B cell (primary cell): ENCODE data around the gene CTBP2. TPM values are rescaled to one million over a fixed set of nuclear protein-coding genes. Genes with fewer than 3 reads are reported as not detected.

Source experiments
- ATAC-seq: fragments of 200-7000 bp; cut with Tn5 transposase; one replicate; pipeline ENCODE4 v1.10.0; 2021; ENCODE audit warnings: low read depth, mild to moderate bottlenecking, moderate number of reproducible peaks, moderate library complexity
- CTCF ChIA-PET: fragments of 350-600 bp; sonication (Branson Sonifier 250); formaldehyde crosslinking; loops from one replicate; lab custom pipeline; 2021; ENCODE audit warnings: antibody characterized with exemption, inconsistent platforms; lab: Charles Lee
- POLR2A ChIA-PET: fragments of 350-600 bp; sonication (Branson Sonifier 250); formaldehyde crosslinking; loops from one replicate; lab custom pipeline; 2021; ENCODE audit warnings: antibody characterized with exemption; lab: Charles Lee
- DNase-seq: peaks from one replicate; pipeline ENCODE4 v3.0.0; 2013
- H2AFZ ChIP-seq: 2 replicates; pipeline ENCODE4 v1.6.1; 2012; ENCODE audit warnings: mild to moderate bottlenecking, low read depth, low read length; ENCODE audit not compliant: insufficient read depth, poor library complexity, severe bottlenecking
- H3K27ac ChIP-seq, 2 donors: 1 replicate in 1 of 2; 2 replicates in 1 of 2; pipeline ENCODE4 v1.5.1; 2012 to 2013; ENCODE audit warnings: low read length in 2 of 2, mild to moderate bottlenecking in 2 of 2, moderate library complexity in 1 of 2
- H3K27me3 ChIP-seq, 4 experiments: fragments of 200-600 bp in 1 of 4; sonication (generic) in 1 of 4; replicated peaks in 1 of 4; 1 replicate in 2 of 4; 2 replicates in 2 of 4; pipeline versions ENCODE4 v1.6.1 to v1.7.0; 2013 to 2016; ENCODE audit warnings: low read length in 3 of 4, mild to moderate bottlenecking in 2 of 4, mixed read lengths in 1 of 4, moderate library complexity in 1 of 4; ENCODE audit not compliant: insufficient read depth in 4 of 4, control insufficient read depth in 3 of 4; ENCODE audit errors: control extremely low read depth in 1 of 4
- H3K36me3 ChIP-seq, 2 experiments: replicated peaks in 1 of 2; 1 replicate in 1 of 2; 2 replicates in 1 of 2; pipeline versions ENCODE4 v1.6.1 to v1.7.1; 2013; ENCODE audit warnings: low read length in 1 of 2; ENCODE audit not compliant: insufficient read depth in 2 of 2, control insufficient read depth in 1 of 2; ENCODE audit errors: control extremely low read depth in 1 of 2, extremely low read depth in 1 of 2
- H3K4me1 ChIP-seq, 2 donors: fragments of 200-600 bp in 1 of 2; sonication (generic) in 1 of 2; 1 replicate in 1 of 2; 2 replicates in 1 of 2; pipeline versions ENCODE4 v1.5.1 to v1.6.1; 2013 to 2017; ENCODE audit warnings: low read length in 2 of 2; ENCODE audit not compliant: control insufficient read depth in 2 of 2, insufficient read depth in 2 of 2
- H3K4me2 ChIP-seq: replicated peaks from 2 replicates; pipeline ENCODE3; 2012; ENCODE audit warnings: mild to moderate bottlenecking, low read depth, low read length; ENCODE audit not compliant: poor library complexity, severe bottlenecking
- H3K4me3 ChIP-seq, 5 experiments: fragments of 200-600 bp in 1 of 5; sonication (generic) in 1 of 5; 1 replicate in 3 of 5; 2 replicates in 2 of 5; pipeline versions ENCODE4 v1.5.1 to v1.7.0; 2011 to 2016; ENCODE audit warnings: low read length in 4 of 5, mild to moderate bottlenecking in 4 of 5, low read depth in 2 of 5, control low read depth in 1 of 5, moderate library complexity in 1 of 5; ENCODE audit not compliant: insufficient read depth in 1 of 5; ENCODE audit errors: control extremely low read depth in 1 of 5, extremely low read depth in 1 of 5
- H3K79me2 ChIP-seq: fragments of 200-600 bp; sonication (generic); one replicate; pipeline ENCODE4 v1.6.0; 2016; ENCODE audit warnings: low read length; ENCODE audit not compliant: control insufficient read depth, insufficient read depth
- H3K9ac ChIP-seq: fragments of 200-600 bp; sonication (generic); 2 replicates; pipeline ENCODE4 v1.6.1; 2017; ENCODE audit warnings: mild to moderate bottlenecking, low read length, moderate library complexity
- H3K9me3 ChIP-seq, 3 donors: one replicate each; pipeline versions ENCODE4 v1.6.1 to v1.7.1; 2013; ENCODE audit warnings: low read length in 2 of 3; ENCODE audit not compliant: control insufficient read depth in 2 of 3, insufficient read depth in 1 of 3; ENCODE audit errors: control extremely low read depth in 1 of 3
- H4K20me1 ChIP-seq: 2 replicates; pipeline ENCODE4 v1.6.0; 2012; ENCODE audit warnings: mild to moderate bottlenecking, low read length; ENCODE audit not compliant: insufficient read depth, control insufficient read depth, poor library complexity, severe bottlenecking
- H3K27ac Mint-ChIP-seq: one replicate; pipeline ENCODE4 v1.8.0; 2021; ENCODE audit warnings: mixed read lengths
- H3K27me3 Mint-ChIP-seq: one replicate; pipeline ENCODE4 v1.8.0; 2021; ENCODE audit warnings: mixed read lengths
- H3K4me1 Mint-ChIP-seq: one replicate; pipeline ENCODE4 v1.8.0; 2021; ENCODE audit warnings: mixed read lengths
- H3K4me3 Mint-ChIP-seq: one replicate; pipeline ENCODE4 v1.8.0; 2021; ENCODE audit warnings: mixed read lengths
- H3K9me3 Mint-ChIP-seq: one replicate; pipeline ENCODE4 v1.8.0; 2022; ENCODE audit warnings: mixed read lengths; ENCODE audit not compliant: insufficient read depth
- EZH2 ChIP-seq: IDR thresholded peaks from 2 replicates; pipeline ENCODE4 v1.6.1; 2012; ENCODE audit warnings: borderline replicate concordance, low read depth, mild to moderate bottlenecking, moderate library complexity, low read length; ENCODE audit not compliant: insufficient read depth, poor library complexity, severe bottlenecking
- WGBS: methylation state at CpG from one replicate; pipeline ENCODE4 v1.1.5; 2013; ENCODE audit warnings: missing lambda C conversion rate; ENCODE audit not compliant: insufficient coverage; 5-methylcytosine and 5-hydroxymethylcytosine counted together
- intact Hi-C: fragments of 100-400 bp; cut with micrococcal nuclease; formaldehyde crosslinking; loops from one replicate; pipeline ENCODE4 v1.10.0; 2022
- polyA plus RNA-seq: library from polyadenylated mRNA; depleted of rRNA; stranded (reverse); fragments of >200 nt; gene quantifications from 2 replicates; pipeline ENCODE4 v1.2.3, GENCODE V29; 2012
- total RNA-seq, 2 donors: library from RNA; stranded (reverse); fragments of 120-200 nt in 1 of 2; gene quantifications; 1 replicate in 1 of 2; 2 replicates in 1 of 2; pipeline versions ENCODE4 v1.2.3 to v1.2.4, GENCODE V29; 2013 to 2022
- TF ChIP-seq, protein P1 (sequence below): fragments of 200-600 bp; IDR thresholded peaks from one replicate; pipeline ENCODE4 v1.8.0; 2022; ENCODE audit warnings: antibody characterized with exemption, mild to moderate bottlenecking

Gene CTBP2
- total and polyA plus RNA-seq, 2 donors (not counting 1 experiment from before 2014, with no cell fraction given): 0.39 to 0.85 TPM

GRCh38 chr10:125106586-125106985 is 53.8 kb downstream of the CTBP2 start:
- Mint-ChIP-seq H3K4me1 (no peaks in the 10 kb centered on the region), H3K27me3 (peaks cover 28% of the 10 kb centered on the region), H3K27ac (no peak overlapping the region), H3K4me3 (no peak overlapping the region), H3K9me3 (peaks cover 7% of the 10 kb centered on the region)
- intact Hi-C loops: no loop called here
- Histone ChIP-seq H3K36me3 (no peaks in the 10 kb centered on the region), H2AFZ (no peak overlapping the region), H3K4me1 (no peaks in the 10 kb centered on the region), H3K27me3 (peaks cover 0 to 4% (median 0%) of the 10 kb centered on the region in 4 experiments), H4K20me1 (no peaks in the 10 kb centered on the region), H3K9ac (no peak overlapping the region), H3K4me2 (no peak overlapping the region), H3K9me3 (peaks cover 0 to 13% (median 2%) of the 10 kb centered on the region in 3 donors), H3K4me3 (no peak overlapping the region), H3K27ac (no peak overlapping the region), H3K79me2 (peaks cover 2% of the 10 kb centered on the region)
- 95% methylated on average over 7 of the region's 9 CpGs for WGBS
- CTCF ChIA-PET: no interaction called here
- TF ChIP-seq, protein P1, sequence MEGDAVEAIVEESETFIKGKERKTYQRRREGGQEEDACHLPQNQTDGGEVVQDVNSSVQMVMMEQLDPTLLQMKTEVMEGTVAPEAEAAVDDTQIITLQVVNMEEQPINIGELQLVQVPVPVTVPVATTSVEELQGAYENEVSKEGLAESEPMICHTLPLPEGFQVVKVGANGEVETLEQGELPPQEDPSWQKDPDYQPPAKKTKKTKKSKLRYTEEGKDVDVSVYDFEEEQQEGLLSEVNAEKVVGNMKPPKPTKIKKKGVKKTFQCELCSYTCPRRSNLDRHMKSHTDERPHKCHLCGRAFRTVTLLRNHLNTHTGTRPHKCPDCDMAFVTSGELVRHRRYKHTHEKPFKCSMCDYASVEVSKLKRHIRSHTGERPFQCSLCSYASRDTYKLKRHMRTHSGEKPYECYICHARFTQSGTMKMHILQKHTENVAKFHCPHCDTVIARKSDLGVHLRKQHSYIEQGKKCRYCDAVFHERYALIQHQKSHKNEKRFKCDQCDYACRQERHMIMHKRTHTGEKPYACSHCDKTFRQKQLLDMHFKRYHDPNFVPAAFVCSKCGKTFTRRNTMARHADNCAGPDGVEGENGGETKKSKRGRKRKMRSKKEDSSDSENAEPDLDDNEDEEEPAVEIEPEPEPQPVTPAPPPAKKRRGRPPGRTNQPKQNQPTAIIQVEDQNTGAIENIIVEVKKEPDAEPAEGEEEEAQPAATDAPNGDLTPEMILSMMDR: no peak
- no peak for TF ChIP-seq EZH2
- POLR2A ChIA-PET: no interaction called here
- DNase-seq (no peak), ATAC-seq (no peak)

DNA sequence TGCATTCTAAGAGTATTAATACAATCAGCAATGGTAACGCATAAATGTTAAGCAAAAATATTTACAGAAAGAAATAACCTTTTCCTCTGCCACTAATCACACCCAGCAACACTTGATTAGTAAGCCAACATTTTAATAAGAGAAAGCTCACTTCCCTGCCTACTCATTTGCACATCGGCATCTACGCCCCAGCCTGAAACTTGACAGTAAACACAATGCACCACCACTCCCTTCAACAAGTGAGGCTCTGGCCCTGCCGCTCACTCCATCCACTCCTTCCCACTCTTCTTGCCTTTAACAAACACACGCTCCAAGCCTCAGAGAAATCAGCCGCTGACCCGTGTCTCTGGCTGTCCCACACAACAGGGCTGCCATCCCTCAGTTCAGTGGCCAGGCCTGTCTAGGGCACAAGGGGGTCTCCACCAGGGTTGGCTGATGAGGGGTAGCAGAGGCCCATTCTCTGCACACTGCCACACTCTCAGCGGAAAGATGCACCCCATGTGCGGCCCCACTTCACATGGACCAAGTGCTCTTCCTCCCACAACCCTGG is 54.6 kb downstream of the CTBP2 start:
- H3K79me2 ChIP-seq: peaks cover 2% of the 10 kb centered on the region
- H3K27ac Mint-ChIP-seq: no peak overlapping the region
- intact Hi-C loops: no loop called here
- DNase-seq (no peak), ATAC-seq (no peak)
- ChIA-PET POLR2A (no interaction called here), CTCF (no interaction called here)
- no peaks in the 10 kb centered on the region for H3K4me1 Mint-ChIP-seq
- H3K4me1 ChIP-seq: no peaks in the 10 kb centered on the region
- peaks cover 25% of the 10 kb centered on the region for H3K27me3 Mint-ChIP-seq
- no peak overlapping the region for H2AFZ ChIP-seq
- peaks cover 0 to 13% (median 2%) of the 10 kb centered on the region in 3 donors for H3K9me3 ChIP-seq
- no peaks in the 10 kb centered on the region for H3K36me3 ChIP-seq
- peaks cover 0 to 4% (median 0%) of the 10 kb centered on the region in 4 experiments for H3K27me3 ChIP-seq
- no peak overlapping the region for H3K4me3 Mint-ChIP-seq
- H3K27ac ChIP-seq: no peak overlapping the region
- H3K4me3 ChIP-seq: no peak overlapping the region
- peaks cover 7% of the 10 kb centered on the region for H3K9me3 Mint-ChIP-seq
- TF ChIP-seq, protein P1: no peak
- TF ChIP-seq EZH2: no peak
- no peak overlapping the region for H3K9ac ChIP-seq
- WGBS: 95% methylated on average over 7 of the region's 9 CpGs
- no peak overlapping the region for H3K4me2 ChIP-seq
- H4K20me1 ChIP-seq: no peaks in the 10 kb centered on the region
